Activated CD8-positive, alpha-beta memory T cell treated with anti-CD3 and anti-CD28 coated beads for 4 hours (primary cell): ENCODE data around the gene ZCCHC24.

ENCODE experiments used
- DNase-seq, 2 donors: peaks; one replicate each; pipeline ENCODE4 v3.0.0-alpha.2; 2020; ENCODE audit warnings: low read depth in 2 of 2

ZCCHC24 gene

GRCh38 chr10:79384773-79385391, 60.5 kb downstream of the ZCCHC24 start:
- DNase-seq, result no peak

GRCh38 chr10:79383974-79384606, 61.3 kb downstream of the ZCCHC24 start:
- no peak for DNase-seq

- no peak for DNase-seq
Measured at GRCh38 chr10:79382491-79382941, 62.9 kb downstream of the ZCCHC24 start.

GRCh38 chr10:79381804-79382221, 63.6 kb downstream of the ZCCHC24 start:
- no peak for DNase-seq

GRCh38 chr10:79380946-79381721, 64.3 kb downstream of the ZCCHC24 start:
- DNase-seq, result no peak

- no peak for DNase-seq
Measured at GRCh38 chr10:79380125-79380945, 65.1 kb downstream of the ZCCHC24 start.

GRCh38 chr10:79379512-79380124, 65.8 kb downstream of the ZCCHC24 start:
- DNase-seq, result no peak

- no peak for DNase-seq
Measured at GRCh38 chr10:79378647-79379511, 66.5 kb downstream of the ZCCHC24 start.

GRCh38 chr10:79378383-79378646, 67.1 kb downstream of the ZCCHC24 start:
- DNase-seq, result no peak

- DNase-seq, result no peak
Measured at GRCh38 chr10:79377557-79378382, 67.7 kb downstream of the ZCCHC24 start.

GRCh38 chr10:79376751-79377556, 68.5 kb downstream of the ZCCHC24 start:
- DNase-seq, result no peak

- no peak for DNase-seq
Measured at GRCh38 chr10:79376078-79376628, 69.3 kb downstream of the ZCCHC24 start.

- no peak for DNase-seq
Measured at GRCh38 chr10:79375321-79376077, 69.9 kb downstream of the ZCCHC24 start.

- peak; percentile 42 to 46 for DNase-seq
Measured at GRCh38 chr10:79374312-79375191, 70.9 kb downstream of the ZCCHC24 start.

- DNase-seq, result no peak
Measured at GRCh38 chr10:79372871-79373270, 72.6 kb downstream of the ZCCHC24 start.

- no peak for DNase-seq
Measured at GRCh38 chr10:79367426-79368189, 77.8 kb downstream of the ZCCHC24 start.
